ENCODE data around the gene BIN2. TPM values are rescaled to one million over a fixed set of nuclear protein-coding genes. Genes with fewer than 3 reads are reported as not detected.

The BIN2 gene
- total RNA-seq, 1 experiment from 2014 or later: 0.39 TPM

DNA sequence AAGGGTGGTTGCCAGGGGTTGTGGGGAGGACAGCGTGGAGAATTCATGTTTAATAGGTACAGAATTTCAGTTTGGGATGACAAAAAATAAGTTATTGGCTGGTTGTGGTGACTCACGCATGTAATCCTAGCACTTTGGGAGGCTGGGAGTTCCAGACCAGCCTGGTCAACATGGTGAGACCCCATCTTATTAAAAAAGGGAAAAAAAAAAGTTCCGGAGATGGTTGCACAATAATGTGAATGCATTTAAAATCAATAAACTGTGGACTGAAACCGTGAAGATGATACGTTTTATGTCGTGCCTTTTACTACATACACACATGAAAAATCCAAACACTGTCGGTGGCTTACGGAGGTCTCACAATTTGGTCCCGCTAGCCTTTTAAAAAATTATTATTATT, 46.7 kb upstream of the BIN2 start:
- Histone ChIP-seq H3K4me1 (ENCODE audit: control insufficient read depth, insufficient read depth, low read length) (peaks cover 10% of the 10 kb centered on the region), H3K36me3 (ENCODE audit: control insufficient read depth, insufficient read depth, low read length) (no peaks in the 10 kb centered on the region), H3K27ac (ENCODE audit: low read length) (no peak overlapping the region), H3K4me3 (ENCODE audit: low read depth in 2 of 2, low read length in 2 of 2) (no peak overlapping the region), H3K9me3 (ENCODE audit: control insufficient read depth, insufficient read depth, low read depth, low read length) (no peaks in the 10 kb centered on the region), H3K27me3 (ENCODE audit: control insufficient read depth, insufficient read depth, low read length) (no peaks in the 10 kb centered on the region)
- DNase-seq (ENCODE audit: low read depth, low spot score): no peak
- no TSS peak for BruUV-seq (replicated peaks)
- intact Hi-C loops (cut with micrococcal nuclease; ENCODE audit: unreplicated experiment) (no loop called here), in situ Hi-C loops (cut with HindIII; ENCODE audit: low pct_unique_long_range_greater_than_20kb, low sequenced_read_pairs) (no loop called here)
- ChIA-PET CTCF (no interaction called here), POLR2A (no interaction called here)
- TF ChIP-seq, protein P1, sequence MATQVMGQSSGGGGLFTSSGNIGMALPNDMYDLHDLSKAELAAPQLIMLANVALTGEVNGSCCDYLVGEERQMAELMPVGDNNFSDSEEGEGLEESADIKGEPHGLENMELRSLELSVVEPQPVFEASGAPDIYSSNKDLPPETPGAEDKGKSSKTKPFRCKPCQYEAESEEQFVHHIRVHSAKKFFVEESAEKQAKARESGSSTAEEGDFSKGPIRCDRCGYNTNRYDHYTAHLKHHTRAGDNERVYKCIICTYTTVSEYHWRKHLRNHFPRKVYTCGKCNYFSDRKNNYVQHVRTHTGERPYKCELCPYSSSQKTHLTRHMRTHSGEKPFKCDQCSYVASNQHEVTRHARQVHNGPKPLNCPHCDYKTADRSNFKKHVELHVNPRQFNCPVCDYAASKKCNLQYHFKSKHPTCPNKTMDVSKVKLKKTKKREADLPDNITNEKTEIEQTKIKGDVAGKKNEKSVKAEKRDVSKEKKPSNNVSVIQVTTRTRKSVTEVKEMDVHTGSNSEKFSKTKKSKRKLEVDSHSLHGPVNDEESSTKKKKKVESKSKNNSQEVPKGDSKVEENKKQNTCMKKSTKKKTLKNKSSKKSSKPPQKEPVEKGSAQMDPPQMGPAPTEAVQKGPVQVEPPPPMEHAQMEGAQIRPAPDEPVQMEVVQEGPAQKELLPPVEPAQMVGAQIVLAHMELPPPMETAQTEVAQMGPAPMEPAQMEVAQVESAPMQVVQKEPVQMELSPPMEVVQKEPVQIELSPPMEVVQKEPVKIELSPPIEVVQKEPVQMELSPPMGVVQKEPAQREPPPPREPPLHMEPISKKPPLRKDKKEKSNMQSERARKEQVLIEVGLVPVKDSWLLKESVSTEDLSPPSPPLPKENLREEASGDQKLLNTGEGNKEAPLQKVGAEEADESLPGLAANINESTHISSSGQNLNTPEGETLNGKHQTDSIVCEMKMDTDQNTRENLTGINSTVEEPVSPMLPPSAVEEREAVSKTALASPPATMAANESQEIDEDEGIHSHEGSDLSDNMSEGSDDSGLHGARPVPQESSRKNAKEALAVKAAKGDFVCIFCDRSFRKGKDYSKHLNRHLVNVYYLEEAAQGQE (IDR thresholded peaks at IDR 0.05; ENCODE audit: insufficient read depth in 1 of 2, low read depth in 2 of 2, low read length in 1 of 2): no peak
- TF ChIP-seq TCF7L2 (IDR thresholded peaks at IDR 0.05; ENCODE audit: low read depth, low read length) (no peak), POLR2AphosphoS5 (IDR thresholded peaks at IDR 0.05; ENCODE audit: low read depth, low read length) (no peak), SIN3A (IDR thresholded peaks at IDR 0.05; ENCODE audit: borderline replicate concordance, insufficient read depth, low read depth, low read length) (no peak)
- TF ChIP-seq, protein P2, sequence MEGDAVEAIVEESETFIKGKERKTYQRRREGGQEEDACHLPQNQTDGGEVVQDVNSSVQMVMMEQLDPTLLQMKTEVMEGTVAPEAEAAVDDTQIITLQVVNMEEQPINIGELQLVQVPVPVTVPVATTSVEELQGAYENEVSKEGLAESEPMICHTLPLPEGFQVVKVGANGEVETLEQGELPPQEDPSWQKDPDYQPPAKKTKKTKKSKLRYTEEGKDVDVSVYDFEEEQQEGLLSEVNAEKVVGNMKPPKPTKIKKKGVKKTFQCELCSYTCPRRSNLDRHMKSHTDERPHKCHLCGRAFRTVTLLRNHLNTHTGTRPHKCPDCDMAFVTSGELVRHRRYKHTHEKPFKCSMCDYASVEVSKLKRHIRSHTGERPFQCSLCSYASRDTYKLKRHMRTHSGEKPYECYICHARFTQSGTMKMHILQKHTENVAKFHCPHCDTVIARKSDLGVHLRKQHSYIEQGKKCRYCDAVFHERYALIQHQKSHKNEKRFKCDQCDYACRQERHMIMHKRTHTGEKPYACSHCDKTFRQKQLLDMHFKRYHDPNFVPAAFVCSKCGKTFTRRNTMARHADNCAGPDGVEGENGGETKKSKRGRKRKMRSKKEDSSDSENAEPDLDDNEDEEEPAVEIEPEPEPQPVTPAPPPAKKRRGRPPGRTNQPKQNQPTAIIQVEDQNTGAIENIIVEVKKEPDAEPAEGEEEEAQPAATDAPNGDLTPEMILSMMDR (IDR thresholded peaks at IDR 0.05): no peak
- ATAC-seq: no peak

DNA sequence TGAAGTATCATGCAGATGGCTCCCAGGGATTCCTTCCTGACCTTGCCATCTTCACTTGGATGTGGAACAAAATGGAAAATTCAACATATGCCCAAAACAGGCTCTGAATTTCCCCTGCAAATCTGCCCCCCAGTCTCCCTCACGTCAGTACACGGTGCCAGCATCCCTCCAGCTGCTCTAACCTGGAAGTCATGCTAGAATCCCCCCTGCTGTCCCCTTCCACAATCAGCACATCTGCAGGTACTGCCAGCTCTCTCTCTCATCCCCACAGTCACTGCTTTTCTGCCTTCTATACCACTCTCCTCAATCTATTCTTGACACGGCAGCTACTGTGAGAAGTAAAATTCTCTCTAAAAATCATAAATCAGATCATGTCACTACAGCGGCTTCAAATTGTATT, 45.6 kb upstream of the BIN2 start:
- Histone ChIP-seq H3K27ac (ENCODE audit: low read length) (no peak overlapping the region), H3K9me3 (ENCODE audit: control insufficient read depth, insufficient read depth, low read depth, low read length) (no peaks in the 10 kb centered on the region), H3K27me3 (ENCODE audit: control insufficient read depth, insufficient read depth, low read length) (no peaks in the 10 kb centered on the region), H3K4me1 (ENCODE audit: control insufficient read depth, insufficient read depth, low read length) (peaks cover 10% of the 10 kb centered on the region), H3K4me3 (ENCODE audit: low read depth in 2 of 2, low read length in 2 of 2) (no peak overlapping the region), H3K36me3 (ENCODE audit: control insufficient read depth, insufficient read depth, low read length) (no peaks in the 10 kb centered on the region)
- ATAC-seq (no peak), DNase-seq (ENCODE audit: low read depth, low spot score) (no peak)
- no peak for TF ChIP-seq TCF7L2 (IDR thresholded peaks at IDR 0.05; ENCODE audit: low read depth, low read length)
- no peak for TF ChIP-seq SIN3A (IDR thresholded peaks at IDR 0.05; ENCODE audit: borderline replicate concordance, insufficient read depth, low read depth, low read length)
- TF ChIP-seq POLR2AphosphoS5 (IDR thresholded peaks at IDR 0.05; ENCODE audit: low read depth, low read length): no peak
- TF ChIP-seq, protein P2 (IDR thresholded peaks at IDR 0.05): no peak
- TF ChIP-seq, protein P1 (IDR thresholded peaks at IDR 0.05; ENCODE audit: insufficient read depth in 1 of 2, low read depth in 2 of 2, low read length in 1 of 2): no peak
- ChIA-PET CTCF (no interaction called here), POLR2A (no interaction called here)
- in situ Hi-C loops (cut with HindIII; ENCODE audit: low pct_unique_long_range_greater_than_20kb, low sequenced_read_pairs) (no loop called here), intact Hi-C loops (cut with micrococcal nuclease; ENCODE audit: unreplicated experiment) (no loop called here)
- no TSS peak for BruUV-seq (replicated peaks)

Measured in Panc1 (cell line).